Measurements from ENCODE around the gene NRBF2.
A peak's percentile ranks its signal among the peaks of the same experiment; 100 is the strongest.

The NRBF2 gene

DNA sequence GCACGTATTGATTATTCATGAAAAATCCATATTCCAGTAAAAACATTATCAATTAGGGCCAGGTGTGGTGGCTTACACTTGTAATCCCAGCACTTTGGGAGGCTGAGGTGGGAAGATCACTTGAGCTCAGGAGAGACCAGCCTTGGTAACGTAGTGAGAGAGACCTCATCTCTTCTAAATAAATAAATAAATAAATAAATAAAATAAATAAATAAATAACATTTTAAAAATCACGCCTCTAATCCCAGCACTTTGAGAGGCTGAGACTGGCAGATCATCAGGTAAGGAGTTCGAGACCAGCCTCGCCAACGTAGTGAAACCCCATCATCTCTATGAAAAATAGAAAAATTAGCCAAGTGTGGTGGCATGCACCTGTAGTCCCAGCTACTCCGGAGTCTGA is 32.1 kb downstream of the NRBF2 start:
- no peak for DNase-seq

DNA sequence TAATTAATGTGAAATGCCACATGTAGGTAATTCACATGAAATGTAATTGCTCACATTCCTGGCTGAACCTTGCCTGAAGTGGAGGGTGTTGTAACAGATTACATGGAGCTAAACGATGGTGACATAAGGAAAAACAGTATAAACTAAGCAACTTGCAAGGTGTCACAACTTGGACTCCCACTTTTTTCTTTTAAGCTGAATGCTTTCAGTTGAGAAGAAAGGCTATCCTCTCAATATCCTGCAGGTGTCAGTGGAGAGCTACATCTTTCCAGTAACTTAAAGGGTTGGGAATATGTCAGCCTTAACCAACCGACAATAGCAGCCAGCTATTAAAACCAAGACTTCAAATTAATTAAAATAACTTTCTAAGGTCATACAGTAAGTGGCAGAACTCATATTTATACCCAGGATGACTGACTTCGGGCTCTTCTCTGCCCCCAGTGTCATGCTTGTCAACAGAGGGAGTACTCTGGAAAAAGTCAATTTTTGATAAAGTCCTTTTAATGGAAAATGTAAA is 33.7 kb downstream of the NRBF2 start:
- DNase-seq = peak; percentile 89

DNA sequence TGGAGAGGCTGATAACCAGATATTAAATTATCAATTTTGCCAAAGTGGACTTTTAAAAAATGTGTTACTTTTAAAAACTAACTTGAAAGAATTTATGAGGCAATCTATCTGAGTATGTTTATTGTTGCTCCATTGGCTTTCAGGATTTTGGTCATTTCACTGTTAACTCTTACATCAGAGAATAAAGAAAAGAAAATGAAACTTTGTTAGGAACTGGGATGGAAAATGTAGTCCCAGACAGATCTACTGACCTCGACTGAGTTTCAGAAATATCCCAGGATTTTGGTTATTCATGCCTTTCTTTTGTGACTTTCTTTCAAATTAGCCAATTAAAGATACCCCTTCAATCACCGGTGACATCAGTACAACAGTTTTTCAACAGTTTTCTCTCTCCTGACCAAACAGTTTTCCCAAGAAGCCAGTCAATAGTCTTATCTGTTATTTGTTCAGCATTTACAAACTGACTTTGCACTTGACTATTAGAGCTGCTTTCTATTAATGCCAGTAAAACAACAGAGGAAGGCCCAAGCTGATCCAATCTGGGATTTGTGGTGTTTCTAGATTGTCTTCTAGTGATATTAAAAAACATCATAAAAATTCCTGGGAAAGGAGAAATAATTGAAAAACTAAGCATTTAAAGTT is 35.8 kb downstream of the NRBF2 start:
- DNase-seq = no peak

DNA sequence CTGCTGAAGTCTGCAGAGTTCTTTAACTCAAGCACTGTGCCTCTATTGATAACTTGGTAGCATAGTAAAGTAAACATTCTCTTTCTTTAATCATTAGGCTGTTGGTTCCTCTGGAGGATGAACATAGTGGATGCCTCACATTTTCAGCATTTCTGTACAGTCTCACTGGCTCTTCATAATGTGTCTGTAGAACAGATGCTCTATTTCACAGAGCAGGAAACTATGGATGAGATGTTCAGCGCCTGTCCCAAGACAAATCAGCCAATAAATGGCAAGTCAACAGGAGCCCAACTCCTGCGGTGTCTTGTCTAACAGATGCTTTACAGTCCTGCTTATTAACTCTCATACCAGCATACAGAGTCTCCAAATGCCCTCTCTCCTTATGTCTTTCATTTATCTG is 36.5 kb downstream of the NRBF2 start:
- DNase-seq = no peak

DNA sequence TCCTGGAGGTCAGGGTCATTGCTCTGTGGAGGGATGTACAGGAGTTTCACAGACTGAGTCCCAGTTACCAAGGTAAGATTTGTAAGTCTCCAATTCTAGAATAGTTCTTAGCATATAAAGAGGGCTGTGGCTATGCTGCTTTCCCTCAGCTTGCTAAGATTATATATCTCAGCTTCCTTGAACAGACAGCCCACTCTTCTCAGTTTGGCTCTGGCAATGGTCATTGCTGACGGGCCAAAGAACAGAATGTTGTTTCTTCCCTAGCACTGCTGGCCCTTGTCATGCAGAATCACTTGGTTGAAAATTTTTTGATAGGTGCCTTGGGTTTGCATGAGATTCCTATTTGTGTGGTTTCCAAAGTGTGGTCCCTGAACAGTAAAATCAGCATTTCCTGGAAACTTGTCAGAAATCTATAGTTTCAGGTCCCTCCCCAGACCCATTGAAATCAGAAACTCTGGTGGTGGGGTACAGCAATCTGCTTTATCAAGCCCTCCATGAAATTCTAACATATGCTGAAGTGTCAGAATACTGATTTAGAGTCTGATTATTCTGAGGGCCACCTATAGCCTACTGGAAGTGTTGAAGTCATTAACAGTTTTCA is 38.2 kb downstream of the NRBF2 start:
- no peak for DNase-seq

DNA sequence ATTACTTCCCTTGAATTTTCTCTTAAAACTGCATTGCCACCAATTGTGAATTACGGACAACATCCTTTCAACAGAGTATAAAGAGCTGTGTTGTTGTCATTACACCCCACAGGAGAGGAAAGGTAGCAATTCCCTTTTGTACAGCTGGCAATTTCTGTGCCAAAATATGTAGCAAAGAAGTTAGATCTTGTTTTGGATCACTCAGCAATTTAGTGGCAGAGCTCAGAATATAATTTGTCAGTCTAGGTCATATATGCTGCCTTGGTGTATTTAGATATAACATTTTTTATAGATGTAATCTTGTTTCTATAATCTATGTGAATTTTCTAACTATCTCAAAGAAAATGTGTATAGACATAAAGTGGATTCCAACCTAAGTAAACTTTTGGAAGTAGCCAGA is 38.8 kb downstream of the NRBF2 start:
- DNase-seq = no peak

DNA sequence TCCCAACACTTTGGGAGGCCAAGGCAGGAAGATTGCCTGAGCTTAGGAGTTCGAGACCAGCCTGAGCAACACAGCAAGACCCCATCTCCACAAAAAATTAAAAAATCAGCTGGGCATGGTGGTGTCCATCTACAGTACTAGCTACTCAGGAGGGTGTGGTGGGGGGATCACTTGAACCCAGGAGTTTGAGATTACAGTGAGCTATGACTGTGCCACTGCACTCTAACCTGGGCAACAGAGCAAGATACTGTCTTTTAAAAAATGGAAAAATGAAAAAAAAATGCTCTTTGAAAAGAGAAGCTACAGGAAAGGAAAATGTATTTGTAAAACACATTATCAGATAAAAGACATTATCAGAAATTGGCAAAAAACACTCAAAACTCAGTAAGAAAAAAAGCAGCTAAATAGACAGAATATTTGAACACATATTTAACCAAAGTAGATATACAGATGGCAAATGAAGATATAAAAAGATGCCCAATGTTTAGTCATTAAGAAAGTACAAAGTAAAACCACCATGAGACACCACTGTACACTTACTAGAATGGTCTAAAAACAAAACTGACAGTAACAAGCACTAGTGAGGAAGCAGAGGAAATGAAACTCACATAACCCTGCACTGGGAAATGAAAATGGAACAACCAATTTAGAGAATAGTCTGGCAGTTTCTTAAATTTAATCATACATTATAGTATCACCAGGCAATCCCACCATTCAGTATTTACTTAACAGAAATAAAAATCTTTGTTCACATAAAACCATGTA is 40.5 kb downstream of the NRBF2 start:
- DNase-seq = no peak

DNA sequence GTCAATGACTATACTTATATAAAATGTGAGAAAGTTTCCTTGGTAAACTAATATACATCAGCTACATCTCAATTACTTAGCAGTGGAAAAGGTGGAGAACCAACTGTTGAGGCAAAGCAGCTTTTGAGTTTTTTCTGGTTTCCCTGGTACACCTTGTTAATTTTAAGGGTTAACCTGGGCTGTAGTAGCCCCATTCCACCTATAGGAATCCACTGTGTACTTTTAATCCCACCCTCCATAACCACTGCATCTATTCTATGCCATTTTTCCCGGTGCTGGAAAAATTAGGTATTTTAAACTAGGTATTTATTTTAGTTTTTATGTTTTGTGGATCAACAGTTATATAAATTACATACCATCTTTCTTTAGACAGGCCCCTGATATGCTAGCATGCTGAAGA is 42.4 kb downstream of the NRBF2 start:
- no peak for DNase-seq

DNA sequence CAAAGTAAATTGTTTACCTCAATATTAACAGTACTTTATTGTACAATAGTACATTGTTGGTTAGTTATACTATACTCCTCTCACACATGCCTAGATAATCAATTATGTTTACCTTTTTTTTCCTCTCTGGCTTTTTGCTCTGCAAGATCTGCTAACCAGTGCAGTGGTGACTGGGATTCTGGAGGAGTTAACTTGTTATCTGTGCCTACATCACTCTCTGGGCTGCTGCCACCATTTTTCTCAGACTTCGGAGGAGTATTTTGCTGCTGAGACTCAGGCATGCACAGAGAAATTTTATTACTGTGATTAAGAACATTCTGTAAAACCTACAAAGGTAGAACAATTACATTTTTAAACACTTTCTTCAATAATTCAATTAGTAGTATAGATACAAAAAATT is 59.7 kb downstream of the NRBF2 start:
- no peak for DNase-seq

DNA sequence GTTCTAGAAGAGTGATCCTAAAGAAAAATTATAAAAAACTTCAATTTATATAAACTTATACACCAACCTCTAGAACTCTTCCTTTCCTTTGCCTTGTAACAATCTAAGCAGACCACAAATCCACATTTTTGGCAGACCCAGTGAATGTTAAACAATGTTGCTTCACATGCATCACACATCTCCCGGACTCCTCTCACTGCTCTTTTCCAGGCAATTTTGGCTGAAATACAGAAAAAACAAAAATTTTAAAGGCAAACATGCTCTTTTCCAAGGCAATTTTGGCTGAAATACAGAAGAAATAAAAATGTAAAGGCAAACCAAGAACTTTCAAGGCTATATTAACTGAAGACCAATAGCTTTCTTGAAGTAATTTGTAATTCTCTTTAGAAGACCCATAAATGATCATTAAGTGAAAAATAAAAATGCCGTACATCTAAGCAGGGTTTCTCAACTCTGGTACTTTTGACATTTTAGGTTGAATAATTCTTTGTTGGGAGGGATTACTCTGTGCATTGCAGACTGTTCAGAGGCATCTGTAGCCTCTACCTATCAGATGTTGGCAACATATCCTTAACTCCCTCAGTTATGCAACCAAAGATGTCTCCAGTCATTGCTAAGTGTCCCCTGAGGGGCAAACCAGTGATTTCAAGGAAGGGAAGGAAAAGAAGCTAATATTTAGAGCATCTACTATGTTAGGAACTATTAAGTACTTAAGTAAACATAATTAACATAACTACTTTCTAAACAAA is 64.4 kb downstream of the NRBF2 start:
- DNase-seq = no peak

DNA sequence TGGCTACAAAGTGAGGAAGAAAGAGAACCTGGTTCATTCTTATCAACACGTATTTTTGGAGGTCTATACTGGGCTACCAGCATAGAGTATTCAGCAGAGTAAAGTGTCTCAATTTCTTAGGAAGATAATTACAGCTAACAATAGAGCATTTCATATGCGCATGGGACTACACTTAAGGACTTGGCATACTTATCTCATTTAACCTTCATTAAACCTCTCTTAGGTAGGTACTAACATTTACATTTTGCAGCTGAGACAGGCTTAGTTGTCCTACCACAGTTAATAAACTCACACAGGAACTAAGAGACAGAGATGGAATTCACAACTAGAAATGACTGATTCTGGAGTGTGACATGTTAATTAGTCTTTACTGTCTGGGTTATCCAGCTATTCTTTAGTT is 66.6 kb downstream of the NRBF2 start:
- no peak for DNase-seq

DNA sequence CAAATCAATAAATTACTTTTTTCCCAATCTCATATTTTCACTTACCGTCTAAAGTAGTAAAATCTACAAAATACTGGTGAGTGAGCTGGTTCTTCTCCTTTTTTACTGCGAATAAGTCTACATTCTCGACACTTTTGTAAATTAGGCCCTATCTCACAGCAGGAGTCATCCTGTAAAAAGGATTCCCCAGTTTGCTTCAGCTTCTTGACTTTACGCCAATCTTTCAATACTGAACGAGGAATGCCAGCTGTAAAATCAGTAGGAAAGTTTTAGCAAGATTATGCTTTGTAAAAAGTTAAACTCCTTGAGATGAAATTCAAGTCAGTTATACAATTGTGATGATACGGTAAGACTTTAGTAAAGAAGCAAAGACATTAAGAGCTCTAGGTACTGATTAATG is 67.3 kb downstream of the NRBF2 start:
- no peak for DNase-seq

DNA sequence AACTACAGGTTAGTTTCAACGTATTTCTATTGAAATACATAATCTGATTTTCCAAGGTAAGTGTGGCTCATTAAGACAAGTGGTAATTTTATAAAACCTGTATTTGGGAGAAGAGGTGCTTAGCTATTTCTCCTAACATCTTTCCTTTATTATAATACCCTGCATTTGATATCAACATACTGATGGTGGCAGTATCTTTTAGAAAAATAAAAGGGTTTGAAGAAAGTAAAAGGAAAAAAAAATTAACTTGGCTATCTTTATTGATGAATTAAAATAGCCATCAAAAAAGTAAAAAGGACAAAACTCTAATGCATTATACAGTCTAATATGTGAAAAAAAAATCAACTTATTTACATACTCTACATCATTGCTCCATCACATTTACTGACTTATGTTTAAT is 68.0 kb downstream of the NRBF2 start:
- DNase-seq = no peak

Measured in hematopoietic multipotent progenitor cell treated with erythropoietin and hydrocortisone succinate and interleukin-3 and kit ligand, for 8 days (in vitro differentiated cells).